Stimulated activated CD4-positive, alpha-beta T cell treated with anti-CD3 and anti-CD28 coated beads, Interleukin-1b, Interleukin-23, amount 100 ng/mL, for 48 hours (primary cell): Measurements from ENCODE around the gene EID1.
A peak's percentile ranks its signal among the peaks of the same experiment; 100 is the strongest.
"Not testable (repeated sequence)": the region's sequence is repeated elsewhere in the genome, so short reads cannot be mapped to it uniquely, and the experiment has no call there.

Source experiments
- DNase-seq: peaks from one replicate; pipeline ENCODE4 v3.0.0-alpha.2; 2020

The EID1 gene

GRCh38 chr15:48871542-48871941 is 6.4 kb upstream of the EID1 start:
- DNase-seq: no peak

- DNase-seq: no peak
These were observed 5.3 kb upstream of the EID1 start for GRCh38 chr15:48872632-48873031.

- peak; percentile 8 for DNase-seq
These were observed 2.5 kb upstream of the EID1 start for GRCh38 chr15:48875241-48875960.

GRCh38 chr15:48876057-48876456 is 1.9 kb upstream of the EID1 start:
- no peak for DNase-seq

GRCh38 chr15:48880070-48880634 is 2.2 kb downstream of the EID1 start:
- DNase-seq: no peak

GRCh38 chr15:48883699-48884098 is 5.8 kb downstream of the EID1 start:
- no peak for DNase-seq

- DNase-seq: no peak
These were observed 9.2 kb downstream of the EID1 start for GRCh38 chr15:48887144-48887543.

GRCh38 chr15:48888191-48888590 is 10.3 kb downstream of the EID1 start:
- DNase-seq: peak; percentile 60

GRCh38 chr15:48888836-48889235 is 10.9 kb downstream of the EID1 start:
- DNase-seq: no peak

GRCh38 chr15:48889925-48890324 is 12.0 kb downstream of the EID1 start:
- no peak for DNase-seq

- no peak for DNase-seq
These were observed 12.5 kb downstream of the EID1 start for GRCh38 chr15:48890375-48890972.

GRCh38 chr15:48891232-48891765 is 13.4 kb downstream of the EID1 start:
- no peak for DNase-seq

- no peak for DNase-seq
These were observed 15.4 kb downstream of the EID1 start for GRCh38 chr15:48893311-48893710.

GRCh38 chr15:48896869-48897814 is 19.2 kb downstream of the EID1 start:
- no peak for DNase-seq

GRCh38 chr15:48898032-48898431 is 20.1 kb downstream of the EID1 start:
- no peak for DNase-seq

- no peak for DNase-seq
These were observed 20.5 kb downstream of the EID1 start for GRCh38 chr15:48898446-48898845.

GRCh38 chr15:48899793-48900192 is 21.9 kb downstream of the EID1 start:
- DNase-seq: no peak

- DNase-seq: no peak
These were observed 26.8 kb downstream of the EID1 start for GRCh38 chr15:48904758-48905157.

- DNase-seq: no peak
These were observed 27.3 kb downstream of the EID1 start for GRCh38 chr15:48905216-48905615.

- no peak for DNase-seq
These were observed 27.9 kb downstream of the EID1 start for GRCh38 chr15:48905847-48906246.

- DNase-seq: not testable (repeated sequence)
These were observed 31.4 kb downstream of the EID1 start for GRCh38 chr15:48909313-48909712.

GRCh38 chr15:48910554-48910953 is 32.6 kb downstream of the EID1 start:
- DNase-seq: not testable (repeated sequence)

GRCh38 chr15:48913141-48913540 is 35.2 kb downstream of the EID1 start:
- no peak for DNase-seq
